Neural cell (in vitro differentiated cells): Measurements from ENCODE around the gene TMEM132E. TPM values are rescaled to one million over a fixed set of nuclear protein-coding genes. Genes with fewer than 3 reads are reported as not detected.
A peak's percentile ranks its signal among the peaks of the same experiment; 100 is the strongest.

Experiments
- H2AFZ ChIP-seq: fragments of 200-600, 300-800 bp; sonication (generic), shearing (Covaris generic); 2 replicates; pipeline ENCODE4 v1.6.0; 2014; ENCODE audit warnings: low read depth, mild to moderate bottlenecking, antibody characterized with exemption, low read length, moderate library complexity
- H3F3A ChIP-seq: fragments of 200-600 bp; shearing (Covaris generic); 2 replicates; pipeline ENCODE4 v1.6.1; 2016; ENCODE audit warnings: mild to moderate bottlenecking, moderate library complexity, mixed read lengths, antibody characterized with exemption, low read length; ENCODE audit not compliant: insufficient read depth, poor library complexity, severe bottlenecking
- H3K27ac ChIP-seq: fragments of 200-600, 300-800 bp; sonication (generic), shearing (Covaris generic); 2 replicates; pipeline ENCODE4 v1.5.1; 2014; ENCODE audit warnings: mild to moderate bottlenecking, low read length, moderate library complexity
- H3K27me3 ChIP-seq: fragments of 300-800, 200-600 bp; sonication (generic), shearing (Covaris generic); 2 replicates; pipeline ENCODE4 v1.6.0; 2014; ENCODE audit warnings: mild to moderate bottlenecking, low read depth, low read length, moderate library complexity; ENCODE audit not compliant: insufficient read depth
- H3K36me3 ChIP-seq: fragments of 300-800, 200-600 bp; sonication (generic), shearing (Covaris generic); 2 replicates; pipeline ENCODE4 v1.5.1; 2014; ENCODE audit warnings: mild to moderate bottlenecking, antibody characterized with exemption, low read length, moderate library complexity; ENCODE audit not compliant: insufficient read depth
- H3K4me2 ChIP-seq: fragments of 300-800, 200-600 bp; sonication (generic), shearing (Covaris generic); 2 replicates; pipeline ENCODE4 v1.6.0; 2014; ENCODE audit warnings: mild to moderate bottlenecking, low read length
- H3K4me3 ChIP-seq: fragments of 300-800, 200-600 bp; sonication (generic), shearing (Covaris generic); 2 replicates; pipeline ENCODE4 v1.5.1; 2014; ENCODE audit warnings: mild to moderate bottlenecking, low read length, moderate library complexity
- H3K79me2 ChIP-seq: fragments of 200-600 bp; shearing (Covaris generic); replicated peaks from 2 replicates; pipeline ENCODE4 v1.6.0; 2014; ENCODE audit warnings: mild to moderate bottlenecking, low read length, moderate library complexity; ENCODE audit not compliant: insufficient read depth
- H3K9ac ChIP-seq: fragments of 300-800, 200-600 bp; sonication (generic), shearing (Covaris generic); 2 replicates; pipeline ENCODE4 v1.6.1; 2016; ENCODE audit warnings: mild to moderate bottlenecking, low read length, mixed read lengths
- H3K9me2 ChIP-seq: fragments of 200-600 bp; shearing (Covaris generic); 2 replicates; pipeline ENCODE4 v1.6.1; 2016; ENCODE audit warnings: mild to moderate bottlenecking, low read length, mixed read lengths; ENCODE audit not compliant: insufficient read depth
- H3K9me3 ChIP-seq: fragments of 200-600, 300-800 bp; sonication (generic), shearing (Covaris generic); 2 replicates; pipeline ENCODE4 v1.6.1; 2016; ENCODE audit warnings: mild to moderate bottlenecking, mixed run types, low read length, moderate library complexity, mixed read lengths
- H4K20me1 ChIP-seq: fragments of 200-600 bp; shearing (Covaris generic); 2 replicates; pipeline ENCODE4 v1.6.1; 2016; ENCODE audit warnings: mild to moderate bottlenecking, mixed run types; ENCODE audit not compliant: insufficient read depth
- CTCF ChIP-seq: fragments of 450-650 bp; IDR thresholded peaks from 2 replicates; pipeline ENCODE4 v1.5.1; 2014; ENCODE audit warnings: antibody characterized with exemption, mild to moderate bottlenecking, moderate library complexity; ENCODE audit not compliant: poor library complexity, severe bottlenecking
- EP300 ChIP-seq: fragments of 450-650 bp; conservative IDR thresholded peaks from 2 replicates; pipeline ENCODE4 v1.6.1; 2014; ENCODE audit warnings: antibody characterized with exemption, mild to moderate bottlenecking, moderate library complexity; ENCODE audit not compliant: poor library complexity, severe bottlenecking
- EZH2 ChIP-seq: fragments of 200-600, 300-800 bp; shearing (Covaris generic), sonication (generic); IDR thresholded peaks from 2 replicates; pipeline ENCODE4 v1.6.1; 2014; ENCODE audit warnings: antibody characterized with exemption, low read length, borderline replicate concordance, mild to moderate bottlenecking; ENCODE audit not compliant: insufficient read depth, poor library complexity, severe bottlenecking
- MXI1 ChIP-seq: fragments of 450-650 bp; conservative IDR thresholded peaks from 2 replicates; pipeline ENCODE4 v1.6.1; 2014; ENCODE audit warnings: antibody characterized with exemption, mild to moderate bottlenecking; ENCODE audit not compliant: poor library complexity, severe bottlenecking
- POLR2AphosphoS5 ChIP-seq: IDR thresholded peaks from 2 replicates; pipeline ENCODE4 v1.6.1; 2012
- RAD21 ChIP-seq: fragments of 450-650 bp; conservative IDR thresholded peaks from 2 replicates; pipeline ENCODE4 v1.6.1; 2014; ENCODE audit warnings: antibody characterized with exemption, mild to moderate bottlenecking, moderate library complexity
- REST ChIP-seq: IDR thresholded peaks from 2 replicates; pipeline ENCODE4 v1.6.1; 2012; ENCODE audit warnings: borderline replicate concordance
- SMC3 ChIP-seq: fragments of 450-650 bp; conservative IDR thresholded peaks from 2 replicates; pipeline ENCODE4 v1.6.1; 2014; ENCODE audit warnings: antibody characterized with exemption, mild to moderate bottlenecking, moderate library complexity; ENCODE audit not compliant: poor library complexity
- TAF1 ChIP-seq: IDR thresholded peaks from 2 replicates; pipeline ENCODE4 v1.6.1; 2012; ENCODE audit warnings: low read depth
- polyA plus RNA-seq: library from polyadenylated mRNA; depleted of rRNA; stranded (reverse); fragments of >200 nt; gene quantifications from 2 replicates; pipeline ENCODE4 v1.2.3, GENCODE V29; 2014

Gene TMEM132E
- polyA plus RNA-seq, 1 donor from 2014 or later, result 1.8 TPM

GRCh38 chr17:34670618-34671017, 91.2 kb downstream of the TMEM132E start:
- no peaks in the 10 kb centered on the region for H3K79me2 ChIP-seq
- no peaks in the 10 kb centered on the region for H3F3A ChIP-seq
- no peaks in the 10 kb centered on the region for H3K9me3 ChIP-seq
- no peak overlapping the region for H3K4me2 ChIP-seq
- no peaks in the 10 kb centered on the region for H4K20me1 ChIP-seq
- H3K27ac ChIP-seq, result no peak overlapping the region
- no peaks in the 10 kb centered on the region for H3K36me3 ChIP-seq
- TF ChIP-seq RAD21, result no peak
- no peaks in the 10 kb centered on the region for H3K27me3 ChIP-seq
- H3K9ac ChIP-seq, result no peak overlapping the region
- H3K9me2 ChIP-seq, result no peaks in the 10 kb centered on the region
- H2AFZ ChIP-seq, result no peak overlapping the region
- no peak overlapping the region for H3K4me3 ChIP-seq

GRCh38 chr17:34671191-34671590, 91.8 kb downstream of the TMEM132E start:
- TF ChIP-seq EZH2 (no peak), POLR2AphosphoS5 (peak; percentile 29), SMC3 (no peak), EP300 (peak; percentile 36)
- no peak overlapping the region for H2AFZ ChIP-seq
- no peak overlapping the region for H3K4me2 ChIP-seq
- H3K79me2 ChIP-seq, result no peaks in the 10 kb centered on the region
- no peak overlapping the region for H3K9ac ChIP-seq
- H4K20me1 ChIP-seq, result no peaks in the 10 kb centered on the region
- H3K9me3 ChIP-seq, result no peaks in the 10 kb centered on the region
- H3K27ac ChIP-seq, result no peak overlapping the region
- no peaks in the 10 kb centered on the region for H3K27me3 ChIP-seq
- H3K36me3 ChIP-seq, result no peaks in the 10 kb centered on the region
- no peak overlapping the region for H3K4me3 ChIP-seq
- H3F3A ChIP-seq, result no peaks in the 10 kb centered on the region
- H3K9me2 ChIP-seq, result no peaks in the 10 kb centered on the region

GRCh38 chr17:34672176-34672785, 92.9 kb downstream of the TMEM132E start:
- no peak overlapping the region for H3K9ac ChIP-seq
- no peaks in the 10 kb centered on the region for H4K20me1 ChIP-seq
- H3K79me2 ChIP-seq, result no peaks in the 10 kb centered on the region
- no peaks in the 10 kb centered on the region for H3F3A ChIP-seq
- H3K4me2 ChIP-seq, result no peak overlapping the region
- H3K36me3 ChIP-seq, result no peaks in the 10 kb centered on the region
- TF ChIP-seq REST (no peak), RAD21 (no peak), POLR2AphosphoS5 (no peak), EP300 (no peak), TAF1 (no peak), CTCF (no peak), EZH2 (no peak), MXI1 (no peak), SMC3 (no peak)
- H3K9me3 ChIP-seq, result no peaks in the 10 kb centered on the region
- no peak overlapping the region for H3K27ac ChIP-seq
- H3K4me3 ChIP-seq, result no peak overlapping the region
- H2AFZ ChIP-seq, result no peak overlapping the region
- no peaks in the 10 kb centered on the region for H3K27me3 ChIP-seq
- no peaks in the 10 kb centered on the region for H3K9me2 ChIP-seq
